Endothelial cell (in vitro differentiated cells): Measurements from ENCODE around the gene KXD1. TPM values are rescaled to one million over a fixed set of nuclear protein-coding genes. Genes with fewer than 3 reads are reported as not detected.
A peak's percentile ranks its signal among the peaks of the same experiment; 100 is the strongest.

Experiments used
- DNase-seq: peaks from one replicate; pipeline ENCODE4 v3.0.0; 2021; ENCODE audit warnings: low spot score
- H3K27ac Mint-ChIP-seq: one replicate; pipeline ENCODE4 v1.8.0; 2021; ENCODE audit warnings: mixed read lengths, inconsistent platforms; ENCODE audit not compliant: unreplicated experiment
- H3K27me3 Mint-ChIP-seq: one replicate; pipeline ENCODE4 v1.8.0; 2021; ENCODE audit warnings: mild to moderate bottlenecking, moderate library complexity, mixed read lengths, inconsistent platforms; ENCODE audit not compliant: unreplicated experiment
- H3K36me3 Mint-ChIP-seq: one replicate; pipeline ENCODE4 v1.8.0; 2021; ENCODE audit warnings: mild to moderate bottlenecking, low read depth, mixed read lengths, inconsistent platforms; ENCODE audit not compliant: unreplicated experiment
- H3K4me1 Mint-ChIP-seq: one replicate; pipeline ENCODE4 v1.8.0; 2021; ENCODE audit warnings: mild to moderate bottlenecking, mixed read lengths, inconsistent platforms; ENCODE audit not compliant: unreplicated experiment
- H3K4me3 Mint-ChIP-seq: one replicate; pipeline ENCODE4 v1.8.0; 2021; ENCODE audit warnings: mild to moderate bottlenecking, mixed read lengths, inconsistent platforms; ENCODE audit not compliant: unreplicated experiment
- H3K9me3 Mint-ChIP-seq: one replicate; pipeline ENCODE4 v1.8.0; 2021; ENCODE audit warnings: mixed read lengths, inconsistent platforms; ENCODE audit not compliant: unreplicated experiment
- CTCF ChIP-seq: fragments of 200-600 bp; sonication (generic); IDR thresholded peaks from one replicate; pipeline ENCODE4 v1.5.0; 2021; ENCODE audit warnings: antibody characterized with exemption; ENCODE audit not compliant: unreplicated experiment
- total RNA-seq: library from RNA; stranded (reverse); fragmentation: NEBNext Ultra II Directional; extraction: Animal tissue kit (Norgen Biotek cat#: 25700); gene quantifications from one replicate; pipeline ENCODE4 v1.2.1, GENCODE V29; 2021; ENCODE audit not compliant: unreplicated experiment

Gene KXD1
- total RNA-seq, 1 donor from 2014 or later, result 105 TPM

GRCh38 chr19:18577365-18577914 lies 19.8 kb downstream of the KXD1 start:
- Mint-ChIP-seq H3K36me3 (peaks cover 18% of the 10 kb centered on the region), H3K27ac (no peak overlapping the region)

GRCh38 chr19:18580311-18580710 lies 22.6 kb downstream of the KXD1 start:
- Mint-ChIP-seq H3K9me3 (no peaks in the 10 kb centered on the region), H3K27me3 (peaks cover 1% of the 10 kb centered on the region), H3K36me3 (peaks cover under 1% of the 10 kb centered on the region), H3K4me1 (peaks cover 8% of the 10 kb centered on the region), H3K27ac (no peak overlapping the region), H3K4me3 (no peak overlapping the region)
- no peak for TF ChIP-seq CTCF
- DNase-seq, result no peak

More at GRCh38 chr19:18577365-18577914, 19.8 kb downstream of the KXD1 start:
- DNase-seq, result no peak
- Mint-ChIP-seq H3K9me3 (no peaks in the 10 kb centered on the region), H3K4me1 (peaks cover 8% of the 10 kb centered on the region), H3K27me3 (peaks cover 4% of the 10 kb centered on the region), H3K4me3 (no peak overlapping the region)
- TF ChIP-seq CTCF, result no peak

GRCh38 chr19:18586306-18586705 lies 28.6 kb downstream of the KXD1 start:
- H3K36me3 Mint-ChIP-seq, result peaks cover 12% of the 10 kb centered on the region

GRCh38 chr19:18587561-18587960 lies 29.9 kb downstream of the KXD1 start:
- Mint-ChIP-seq H3K36me3 (peaks cover 12% of the 10 kb centered on the region), H3K4me1 (peaks cover 38% of the 10 kb centered on the region), H3K27me3 (peaks cover 14% of the 10 kb centered on the region), H3K27ac (peak overlapping the region; percentile 86), H3K9me3 (no peaks in the 10 kb centered on the region), H3K4me3 (peak overlapping the region; percentile 91)
- TF ChIP-seq CTCF, result no peak
- no peak for DNase-seq

More at GRCh38 chr19:18586306-18586705, 28.6 kb downstream of the KXD1 start:
- Mint-ChIP-seq H3K27me3 (peaks cover 13% of the 10 kb centered on the region), H3K27ac (peak overlapping the region; percentile 84), H3K4me3 (no peak overlapping the region), H3K4me1 (peaks cover 38% of the 10 kb centered on the region), H3K9me3 (no peaks in the 10 kb centered on the region)
- TF ChIP-seq CTCF, result no peak
- DNase-seq, result no peak

- Mint-ChIP-seq H3K27me3 (peaks cover 18% of the 10 kb centered on the region), H3K4me1 (peaks cover 38% of the 10 kb centered on the region), H3K9me3 (no peaks in the 10 kb centered on the region), H3K27ac (peak overlapping the region; percentile 86), H3K36me3 (peaks cover 12% of the 10 kb centered on the region), H3K4me3 (peak overlapping the region; percentile 91)
- TF ChIP-seq CTCF, result no peak
- no peak for DNase-seq
These were observed 30.4 kb downstream of the KXD1 start for GRCh38 chr19:18587962-18588610.
